ENCODE data around the gene ALDH8A1. TPM values are rescaled to one million over a fixed set of nuclear protein-coding genes. Genes with fewer than 3 reads are reported as not detected.

The ALDH8A1 gene
- total and polyA plus RNA-seq, 10 of the 15 experiments (the other 5 are each of a cell fraction or from before 2014, with no cell fraction given): 0.13 to 1.8 (median 0.62) TPM; not detected in 3

DNA sequence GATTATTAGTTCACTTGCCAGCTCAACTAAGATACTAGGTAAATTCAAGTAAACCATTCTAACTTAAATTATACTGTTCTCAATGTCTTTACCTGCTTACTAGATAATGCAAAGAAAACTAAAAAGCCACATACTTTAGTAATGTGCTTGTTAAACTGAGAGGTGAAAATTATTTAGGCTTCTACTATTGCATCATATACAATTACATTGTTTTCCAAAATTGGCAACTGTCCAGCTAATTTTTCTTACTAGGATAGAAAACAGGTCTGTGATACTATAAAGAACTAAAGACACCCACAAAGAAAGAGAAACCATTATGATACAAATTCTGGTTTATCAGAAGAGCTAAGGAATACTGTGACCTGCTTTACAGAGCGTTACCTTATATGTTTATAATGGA, 45.6 kb upstream of the ALDH8A1 start:
- SMC1A ChIA-PET (ENCODE audit: uncharacterized antibody, unreplicated experiment): interaction anchor here (1.0 to 3.7 kb wide), 6 partner anchors 9 to 205 kb away, joined by 3 to 22 read pairs (median 4); no protein-coding TSS in a partner anchor
- Histone ChIP-seq H2AFZ (ENCODE audit: control insufficient read depth, low read depth, low read length) (no peak overlapping the region), H3K9ac (ENCODE audit: control insufficient read depth, insufficient read depth, low read length) (no peak overlapping the region), H3K4me2 (ENCODE audit: control insufficient read depth, insufficient read depth) (no peak overlapping the region), H3K4me1 (ENCODE audit: control insufficient read depth, insufficient read depth, low read length) (no peaks in the 10 kb centered on the region; the same call in 1 of the 2 replicates), H3K79me2 (ENCODE audit: control insufficient read depth, insufficient read depth, low read length) (no peaks in the 10 kb centered on the region), H3K27me3 (replicated peaks in 1 of 2; ENCODE audit: control insufficient read depth in 2 of 2, insufficient read depth in 2 of 2, low read length in 1 of 2) (no peaks in the 10 kb centered on the region), H3K27ac (ENCODE audit: control insufficient read depth, insufficient read depth) (no peak overlapping the region), H3K4me3 (no peak overlapping the region), H3K9me3 (replicated peaks; ENCODE audit: control insufficient read depth, insufficient read depth, low read length) (no peaks in the 10 kb centered on the region), H4K20me1 (ENCODE audit: control insufficient read depth, insufficient read depth) (no peaks in the 10 kb centered on the region), H3K36me3 (ENCODE audit: control insufficient read depth in 2 of 2, insufficient read depth in 2 of 2, low read length in 1 of 2) (peaks cover 0 to 15% of the 10 kb centered on the region in 2 experiments; a peak in 3 of 4 replicates)
- ATAC-seq: no peak
- BruUV-seq (replicated peaks): no TSS peak
- intact Hi-C loops (cut with micrococcal nuclease; ENCODE audit: unreplicated experiment) (no loop called here), in situ Hi-C loops (cut with MboI) (loop anchor here (25.0 kb wide), 1 partner anchor 442 kb away; no protein-coding TSS in a partner anchor)
- no peak for DNase-seq (ENCODE audit: low read depth, low spot score)
- POLR2A ChIA-PET: no interaction called here
- FAIRE-seq: no peak
- TF ChIP-seq TBL1XR1 (IDR thresholded peaks at IDR 0.05; ENCODE audit: low read depth, low read length) (no peak), CHD1 (IDR thresholded peaks at IDR 0.05; ENCODE audit: low read depth, low read length) (no peak), SREBF1 (IDR thresholded peaks at IDR 0.05; ENCODE audit: low read length) (no peak), POLR2A (IDR thresholded peaks at IDR 0.05; ENCODE audit: low read depth, low read length) (no peak), MXI1 (IDR thresholded peaks at IDR 0.05; ENCODE audit: low read depth, low read length) (no peak), ESRRA (IDR thresholded peaks at IDR 0.05; ENCODE audit: low read length) (no peak), BRCA1 (IDR thresholded peaks at IDR 0.05; ENCODE audit: low read depth, low read length) (no peak), SMARCA5 (IDR thresholded peaks at IDR 0.05) (no peak)
- TF ChIP-seq, protein P1, sequence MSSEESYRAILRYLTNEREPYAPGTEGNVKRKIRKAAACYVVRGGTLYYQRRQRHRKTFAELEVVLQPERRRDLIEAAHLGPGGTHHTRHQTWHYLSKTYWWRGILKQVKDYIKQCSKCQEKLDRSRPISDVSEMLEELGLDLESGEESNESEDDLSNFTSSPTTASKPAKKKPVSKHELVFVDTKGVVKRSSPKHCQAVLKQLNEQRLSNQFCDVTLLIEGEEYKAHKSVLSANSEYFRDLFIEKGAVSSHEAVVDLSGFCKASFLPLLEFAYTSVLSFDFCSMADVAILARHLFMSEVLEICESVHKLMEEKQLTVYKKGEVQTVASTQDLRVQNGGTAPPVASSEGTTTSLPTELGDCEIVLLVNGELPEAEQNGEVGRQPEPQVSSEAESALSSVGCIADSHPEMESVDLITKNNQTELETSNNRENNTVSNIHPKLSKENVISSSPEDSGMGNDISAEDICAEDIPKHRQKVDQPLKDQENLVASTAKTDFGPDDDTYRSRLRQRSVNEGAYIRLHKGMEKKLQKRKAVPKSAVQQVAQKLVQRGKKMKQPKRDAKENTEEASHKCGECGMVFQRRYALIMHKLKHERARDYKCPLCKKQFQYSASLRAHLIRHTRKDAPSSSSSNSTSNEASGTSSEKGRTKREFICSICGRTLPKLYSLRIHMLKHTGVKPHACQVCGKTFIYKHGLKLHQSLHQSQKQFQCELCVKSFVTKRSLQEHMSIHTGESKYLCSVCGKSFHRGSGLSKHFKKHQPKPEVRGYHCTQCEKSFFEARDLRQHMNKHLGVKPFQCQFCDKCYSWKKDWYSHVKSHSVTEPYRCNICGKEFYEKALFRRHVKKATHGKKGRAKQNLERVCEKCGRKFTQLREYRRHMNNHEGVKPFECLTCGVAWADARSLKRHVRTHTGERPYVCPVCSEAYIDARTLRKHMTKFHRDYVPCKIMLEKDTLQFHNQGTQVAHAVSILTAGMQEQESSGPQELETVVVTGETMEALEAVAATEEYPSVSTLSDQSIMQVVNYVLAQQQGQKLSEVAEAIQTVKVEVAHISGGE (CRISPR knock-in tag; IDR thresholded peaks at IDR 0.05): no peak
- TF ChIP-seq, protein P2, sequence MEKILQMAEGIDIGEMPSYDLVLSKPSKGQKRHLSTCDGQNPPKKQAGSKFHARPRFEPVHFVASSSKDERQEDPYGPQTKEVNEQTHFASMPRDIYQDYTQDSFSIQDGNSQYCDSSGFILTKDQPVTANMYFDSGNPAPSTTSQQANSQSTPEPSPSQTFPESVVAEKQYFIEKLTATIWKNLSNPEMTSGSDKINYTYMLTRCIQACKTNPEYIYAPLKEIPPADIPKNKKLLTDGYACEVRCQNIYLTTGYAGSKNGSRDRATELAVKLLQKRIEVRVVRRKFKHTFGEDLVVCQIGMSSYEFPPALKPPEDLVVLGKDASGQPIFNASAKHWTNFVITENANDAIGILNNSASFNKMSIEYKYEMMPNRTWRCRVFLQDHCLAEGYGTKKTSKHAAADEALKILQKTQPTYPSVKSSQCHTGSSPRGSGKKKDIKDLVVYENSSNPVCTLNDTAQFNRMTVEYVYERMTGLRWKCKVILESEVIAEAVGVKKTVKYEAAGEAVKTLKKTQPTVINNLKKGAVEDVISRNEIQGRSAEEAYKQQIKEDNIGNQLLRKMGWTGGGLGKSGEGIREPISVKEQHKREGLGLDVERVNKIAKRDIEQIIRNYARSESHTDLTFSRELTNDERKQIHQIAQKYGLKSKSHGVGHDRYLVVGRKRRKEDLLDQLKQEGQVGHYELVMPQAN (conservative IDR thresholded peaks at IDR 0.05): no peak
- 100% methylated on average over 1 of the region's 1 CpG for WGBS (ENCODE audit: insufficient coverage, insufficient replicate concordance, low lambda C conversion rate, missing lambda C conversion rate)
- CTCF ChIA-PET: interaction anchor here (1.0 to 1.9 kb wide), 7 partner anchors 11 to 173 kb away, joined by 3 to 5 read pairs (median 4); no protein-coding TSS in a partner anchor
- RAD21 ChIA-PET (ENCODE audit: unreplicated experiment): interaction anchor here (1.0 to 1.1 kb wide), 2 partner anchors 55 to 428 kb away, joined by 4 to 5 read pairs; no protein-coding TSS in a partner anchor
